Measurements from ENCODE around the gene BPIFB4. TPM values are rescaled to one million over a fixed set of nuclear protein-coding genes. Genes with fewer than 3 reads are reported as not detected.

Gene BPIFB4
- total RNA-seq (2011; cell fraction: chromatin; rRNA removed; ENCODE audit: low replicate concordance), result not detected in 2 replicates
- total RNA-seq (2011; cell fraction: nucleolus; rRNA removed), result not detected in 2 replicates
- total RNA-seq (2011; cell fraction: nucleoplasm; rRNA removed), result not detected in 2 replicates
- not detected in 2 replicates for total RNA-seq (2014; rRNA removed)
- total RNA-seq (2014; rRNA removed; fragmentation: Illumina TruSeq; extraction: Trizol), result not detected in 2 replicates
- not detected in 2 replicates for total RNA-seq (2015; rRNA removed; fragmentation: Illumina TruSeq; extraction: Trizol)
- total RNA-seq (2021), result not detected in 2 replicates
- polyA plus RNA-seq (2011; rRNA removed), result not detected in 2 replicates
- not detected in 2 replicates for polyA plus RNA-seq (2011; cell fraction: cytosol; rRNA removed)
- polyA plus RNA-seq (2011; cell fraction: nucleus; rRNA removed), result not detected in 2 replicates
- polyA plus RNA-seq (2012), result not detected in 2 replicates
- not detected in 2 replicates for polyA plus RNA-seq (2014; fragmentation: Illumina TruSeq; extraction: Trizol)
- not detected for polyA plus RNA-seq (2014; fragmentation: Nextera tagmentation; extraction: Ambion mirVana)
- not detected in 2 replicates for polyA plus RNA-seq (2014; rRNA removed)
- not detected in 2 replicates for polyA minus RNA-seq (2011; rRNA and poly(A)+ RNA removed)
- not detected in 2 replicates for polyA minus RNA-seq (2011; cell fraction: cytosol; rRNA and poly(A)+ RNA removed)
- not detected in 2 replicates for polyA minus RNA-seq (2011; cell fraction: nucleus; rRNA and poly(A)+ RNA removed)
- not detected for Bru-seq, nascent RNA
- BruChase-seq, experiment 1, labeled RNA remaining after a 2-hour chase, result not detected
- BruChase-seq, experiment 2, labeled RNA remaining after a 6-hour chase, result not detected
- long read RNA-seq, experiment 1, result 0 reads
- long read RNA-seq, experiment 2, result 0 reads
- long read RNA-seq, experiment 3, result 0 reads

DNA sequence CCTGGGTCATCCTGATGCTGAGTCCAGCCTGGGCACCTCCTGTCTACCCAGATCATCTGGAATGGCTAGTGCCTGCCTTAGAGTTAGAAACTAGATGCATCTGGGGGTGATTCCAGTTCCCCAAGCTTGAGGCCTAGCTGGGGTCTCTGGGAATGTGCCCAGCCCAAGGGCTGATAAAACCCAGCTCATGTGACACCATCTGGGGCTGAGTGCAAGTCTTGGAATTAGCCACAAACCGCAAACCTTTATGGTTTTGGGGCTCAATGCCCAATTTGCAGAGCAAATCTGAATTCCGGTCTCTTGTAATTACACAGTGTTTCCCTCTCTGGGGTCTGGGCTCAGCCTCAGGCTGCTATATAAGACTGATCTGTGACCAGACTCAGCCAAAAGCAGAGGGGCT lies at the start of gene BPIFB4:
Gene BPIFB4, plus strand, starts transcription at position 385 of the 400 bp plus-strand sequence. CDS start 1,884 bp downstream, outside the sequence.
- H4K20me1 ChIP-seq (replicated peaks; ENCODE audit: control insufficient read depth, insufficient read depth, low read length), result no peaks in the 10 kb centered on the region
- no peak for FAIRE-seq
- H3K4me1 ChIP-seq (replicated peaks in 1 of 2; ENCODE audit: control insufficient read depth in 2 of 2, insufficient read depth in 2 of 2, low read length in 2 of 2), result peaks cover 0 to 3% of the 10 kb centered on the region in 2 experiments; a peak in 1 of 5 replicates
- intact Hi-C loops (cut with micrococcal nuclease) (no loop called here), in situ Hi-C loops (cut with MboI) (no loop called here)
- H3K27ac ChIP-seq (ENCODE audit: extremely low read depth, low read depth, low read length), result no peak within 1 kb of the TSS
- H3K9ac ChIP-seq (ENCODE audit: insufficient read depth in 1 of 2, low read depth in 2 of 2, low read length in 2 of 2), result no peak within 1 kb of the TSS
- H3K79me2 ChIP-seq (ENCODE audit: control insufficient read depth, insufficient read depth, low read length), result no peaks in the 10 kb centered on the region
- BruUV-seq (replicated peaks), result no TSS peak
- H3K9me3 ChIP-seq (replicated peaks; ENCODE audit: control insufficient read depth, insufficient read depth, low read depth, low read length), result no peaks in the 10 kb centered on the region
- no peaks in the 10 kb centered on the region for H3K36me3 ChIP-seq (ENCODE audit: control insufficient read depth, insufficient read depth, low read length)
- no peak for DNase-seq (ENCODE audit: extremely low read depth in 1 of 4, low spot score in 3 of 4)
- no peak within 1 kb of the TSS for H2AFZ ChIP-seq (ENCODE audit: low read depth, low read length)
- ChIA-PET CTCF (ENCODE audit: low intra/inter-chr PET ratio) (no interaction called here), POLR2A (no interaction called here)
- no peak within 1 kb of the TSS for H3K4me2 ChIP-seq (ENCODE audit: insufficient read depth, low read length)
- no peak within 1 kb of the TSS for H3K4me3 ChIP-seq
- no peaks in the 10 kb centered on the region for H3K9me1 ChIP-seq (ENCODE audit: control insufficient read depth, insufficient read depth, low read length)
- WGBS (ENCODE audit: insufficient coverage, low coverage, missing lambda C conversion rate), result 0% methylated on average over 2 of the region's 2 CpGs
- H3K27me3 ChIP-seq (ENCODE audit: control insufficient read depth in 2 of 2, insufficient read depth in 2 of 2, low read length in 2 of 2), result peaks cover 1 to 12% of the 10 kb centered on the region in 2 experiments; a peak in 3 of 5 replicates
- ATAC-seq, result no peak
- TF ChIP-seq MEF2A (IDR thresholded peaks at IDR 0.05; ENCODE audit: control insufficient read depth, low read depth, low read length), result no peak
- no peak for TF ChIP-seq BRF1 (IDR thresholded peaks at IDR 0.05; ENCODE audit: borderline replicate concordance, extremely low read depth, insufficient read length)
- TF ChIP-seq HNRNPLL (IDR thresholded peaks at IDR 0.05; ENCODE audit: low read depth, low read length, poor library complexity, severe bottlenecking), result no peak
- TF ChIP-seq PHF21A (IDR thresholded peaks at IDR 0.05; ENCODE audit: borderline replicate concordance, low read depth), result no peak

Measured in K562 (cell line).